ENCODE results near the gene SEC14L3. TPM values are rescaled to one million over a fixed set of nuclear protein-coding genes. Genes with fewer than 3 reads are reported as not detected.

Gene SEC14L3
- total RNA-seq, 1 experiment from 2014 or later, result not detected

GRCh38 chr22:30488121-30488520 lies 16.3 kb upstream of the SEC14L3 start:
- CTCF ChIA-PET, result no interaction called here

GRCh38 chr22:30486661-30487115 lies 14.9 kb upstream of the SEC14L3 start:
- Histone ChIP-seq H3K27ac (ENCODE audit: low read length) (no peak overlapping the region), H3K27me3 (ENCODE audit: control insufficient read depth, insufficient read depth, low read length) (no peaks in the 10 kb centered on the region), H3K4me1 (ENCODE audit: control insufficient read depth, insufficient read depth, low read length) (no peaks in the 10 kb centered on the region), H3K36me3 (ENCODE audit: control insufficient read depth, insufficient read depth, low read length) (no peaks in the 10 kb centered on the region), H3K9me3 (ENCODE audit: control insufficient read depth, insufficient read depth, low read depth, low read length) (no peaks in the 10 kb centered on the region), H3K4me3 (ENCODE audit: low read depth in 2 of 2, low read length in 2 of 2) (no peak overlapping the region)
- ChIA-PET CTCF (interaction anchor here (0.6 kb wide), 1 partner anchor 11 kb away, joined by 8 read pairs; no protein-coding TSS in a partner anchor), POLR2A (no interaction called here)
- no peak for DNase-seq (ENCODE audit: low read depth, low spot score)
- intact Hi-C loops (cut with micrococcal nuclease; ENCODE audit: unreplicated experiment) (loop anchor here (5.0 kb wide), 1 partner anchor 39 kb away; no protein-coding TSS in a partner anchor), in situ Hi-C loops (cut with HindIII; ENCODE audit: low pct_unique_long_range_greater_than_20kb, low sequenced_read_pairs) (no loop called here)
- BruUV-seq (replicated peaks), result no TSS peak
- no peak for TF ChIP-seq TCF7L2 (IDR thresholded peaks at IDR 0.05; ENCODE audit: low read depth, low read length)
- TF ChIP-seq, protein P1, sequence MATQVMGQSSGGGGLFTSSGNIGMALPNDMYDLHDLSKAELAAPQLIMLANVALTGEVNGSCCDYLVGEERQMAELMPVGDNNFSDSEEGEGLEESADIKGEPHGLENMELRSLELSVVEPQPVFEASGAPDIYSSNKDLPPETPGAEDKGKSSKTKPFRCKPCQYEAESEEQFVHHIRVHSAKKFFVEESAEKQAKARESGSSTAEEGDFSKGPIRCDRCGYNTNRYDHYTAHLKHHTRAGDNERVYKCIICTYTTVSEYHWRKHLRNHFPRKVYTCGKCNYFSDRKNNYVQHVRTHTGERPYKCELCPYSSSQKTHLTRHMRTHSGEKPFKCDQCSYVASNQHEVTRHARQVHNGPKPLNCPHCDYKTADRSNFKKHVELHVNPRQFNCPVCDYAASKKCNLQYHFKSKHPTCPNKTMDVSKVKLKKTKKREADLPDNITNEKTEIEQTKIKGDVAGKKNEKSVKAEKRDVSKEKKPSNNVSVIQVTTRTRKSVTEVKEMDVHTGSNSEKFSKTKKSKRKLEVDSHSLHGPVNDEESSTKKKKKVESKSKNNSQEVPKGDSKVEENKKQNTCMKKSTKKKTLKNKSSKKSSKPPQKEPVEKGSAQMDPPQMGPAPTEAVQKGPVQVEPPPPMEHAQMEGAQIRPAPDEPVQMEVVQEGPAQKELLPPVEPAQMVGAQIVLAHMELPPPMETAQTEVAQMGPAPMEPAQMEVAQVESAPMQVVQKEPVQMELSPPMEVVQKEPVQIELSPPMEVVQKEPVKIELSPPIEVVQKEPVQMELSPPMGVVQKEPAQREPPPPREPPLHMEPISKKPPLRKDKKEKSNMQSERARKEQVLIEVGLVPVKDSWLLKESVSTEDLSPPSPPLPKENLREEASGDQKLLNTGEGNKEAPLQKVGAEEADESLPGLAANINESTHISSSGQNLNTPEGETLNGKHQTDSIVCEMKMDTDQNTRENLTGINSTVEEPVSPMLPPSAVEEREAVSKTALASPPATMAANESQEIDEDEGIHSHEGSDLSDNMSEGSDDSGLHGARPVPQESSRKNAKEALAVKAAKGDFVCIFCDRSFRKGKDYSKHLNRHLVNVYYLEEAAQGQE (IDR thresholded peaks at IDR 0.05; ENCODE audit: insufficient read depth in 1 of 2, low read depth in 2 of 2, low read length in 1 of 2), result no peak
- TF ChIP-seq, protein P2, sequence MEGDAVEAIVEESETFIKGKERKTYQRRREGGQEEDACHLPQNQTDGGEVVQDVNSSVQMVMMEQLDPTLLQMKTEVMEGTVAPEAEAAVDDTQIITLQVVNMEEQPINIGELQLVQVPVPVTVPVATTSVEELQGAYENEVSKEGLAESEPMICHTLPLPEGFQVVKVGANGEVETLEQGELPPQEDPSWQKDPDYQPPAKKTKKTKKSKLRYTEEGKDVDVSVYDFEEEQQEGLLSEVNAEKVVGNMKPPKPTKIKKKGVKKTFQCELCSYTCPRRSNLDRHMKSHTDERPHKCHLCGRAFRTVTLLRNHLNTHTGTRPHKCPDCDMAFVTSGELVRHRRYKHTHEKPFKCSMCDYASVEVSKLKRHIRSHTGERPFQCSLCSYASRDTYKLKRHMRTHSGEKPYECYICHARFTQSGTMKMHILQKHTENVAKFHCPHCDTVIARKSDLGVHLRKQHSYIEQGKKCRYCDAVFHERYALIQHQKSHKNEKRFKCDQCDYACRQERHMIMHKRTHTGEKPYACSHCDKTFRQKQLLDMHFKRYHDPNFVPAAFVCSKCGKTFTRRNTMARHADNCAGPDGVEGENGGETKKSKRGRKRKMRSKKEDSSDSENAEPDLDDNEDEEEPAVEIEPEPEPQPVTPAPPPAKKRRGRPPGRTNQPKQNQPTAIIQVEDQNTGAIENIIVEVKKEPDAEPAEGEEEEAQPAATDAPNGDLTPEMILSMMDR (IDR thresholded peaks at IDR 0.05), result no peak
- no peak for TF ChIP-seq POLR2AphosphoS5 (IDR thresholded peaks at IDR 0.05; ENCODE audit: low read depth, low read length)
- no peak for TF ChIP-seq SIN3A (IDR thresholded peaks at IDR 0.05; ENCODE audit: borderline replicate concordance, insufficient read depth, low read depth, low read length)
- ATAC-seq, result no peak

More at GRCh38 chr22:30488121-30488520, 16.3 kb upstream of the SEC14L3 start:
- no peak for DNase-seq (ENCODE audit: low read depth, low spot score)
- no peak overlapping the region for H3K27ac ChIP-seq (ENCODE audit: low read length)
- no peaks in the 10 kb centered on the region for H3K27me3 ChIP-seq (ENCODE audit: control insufficient read depth, insufficient read depth, low read length)
- no peaks in the 10 kb centered on the region for H3K4me1 ChIP-seq (ENCODE audit: control insufficient read depth, insufficient read depth, low read length)
- no TSS peak for BruUV-seq (replicated peaks)
- H3K36me3 ChIP-seq (ENCODE audit: control insufficient read depth, insufficient read depth, low read length), result no peaks in the 10 kb centered on the region
- TF ChIP-seq, protein P2 (IDR thresholded peaks at IDR 0.05), result no peak
- TF ChIP-seq, protein P1 (IDR thresholded peaks at IDR 0.05; ENCODE audit: insufficient read depth in 1 of 2, low read depth in 2 of 2, low read length in 1 of 2), result no peak
- TF ChIP-seq SIN3A (IDR thresholded peaks at IDR 0.05; ENCODE audit: borderline replicate concordance, insufficient read depth, low read depth, low read length) (no peak), POLR2AphosphoS5 (IDR thresholded peaks at IDR 0.05; ENCODE audit: low read depth, low read length) (no peak), TCF7L2 (IDR thresholded peaks at IDR 0.05; ENCODE audit: low read depth, low read length) (no peak)
- H3K4me3 ChIP-seq (ENCODE audit: low read depth in 2 of 2, low read length in 2 of 2), result no peak overlapping the region
- no peaks in the 10 kb centered on the region for H3K9me3 ChIP-seq (ENCODE audit: control insufficient read depth, insufficient read depth, low read depth, low read length)
- ATAC-seq, result no peak
- in situ Hi-C loops (cut with HindIII; ENCODE audit: low pct_unique_long_range_greater_than_20kb, low sequenced_read_pairs) (no loop called here), intact Hi-C loops (cut with micrococcal nuclease; ENCODE audit: unreplicated experiment) (loop anchor here (5.0 kb wide), 1 partner anchor 41 kb away; no protein-coding TSS in a partner anchor)
- POLR2A ChIA-PET, result interaction anchor here (0.6 kb wide), 1 partner anchor 547 kb away, joined by 8 read pairs; no protein-coding TSS in a partner anchor
